HG02623 (cell line): ENCODE measurements around the gene CRLF2.
"Not testable (repeated sequence)": the region's sequence is repeated elsewhere in the genome, so short reads cannot be mapped to it uniquely, and the experiment has no call there.

ENCODE experiments used
- ATAC-seq: cut with Tn5 transposase; IDR thresholded peaks from one replicate; pipeline ENCODE4 v1.9.1; 2021; ENCODE audit warnings: moderate library complexity; ENCODE audit not compliant: unreplicated experiment

Gene CRLF2

GRCh38 chrX:1215123-1215823 lies 2.8 kb upstream of the CRLF2 start:
- no peak for ATAC-seq

GRCh38 chrX:1213971-1214370 lies 1.5 kb upstream of the CRLF2 start:
- ATAC-seq, result no peak

- ATAC-seq, result no peak
Observed at GRCh38 chrX:1210844-1211243, 1.6 kb downstream of the CRLF2 start.

GRCh38 chrX:1207496-1208025 lies 4.9 kb downstream of the CRLF2 start:
- no peak for ATAC-seq

- ATAC-seq, result no peak
Observed at GRCh38 chrX:1205681-1206611, 6.5 kb downstream of the CRLF2 start.

GRCh38 chrX:1202251-1202650 lies 10.2 kb downstream of the CRLF2 start:
- no peak for ATAC-seq

GRCh38 chrX:1196436-1196835 lies 16.0 kb downstream of the CRLF2 start:
- ATAC-seq, result no peak

- ATAC-seq, result not testable (repeated sequence)
Observed at GRCh38 chrX:1192196-1192595, 20.3 kb downstream of the CRLF2 start.

- no peak for ATAC-seq
Observed at GRCh38 chrX:1190596-1191145, 21.8 kb downstream of the CRLF2 start.

- no peak for ATAC-seq
Observed at GRCh38 chrX:1185561-1185960, 26.9 kb downstream of the CRLF2 start.

GRCh38 chrX:1182211-1182610 lies 30.2 kb downstream of the CRLF2 start:
- no peak for ATAC-seq

GRCh38 chrX:1181661-1182060 lies 30.8 kb downstream of the CRLF2 start:
- not testable (repeated sequence) for ATAC-seq

GRCh38 chrX:1181170-1181569 lies 31.3 kb downstream of the CRLF2 start:
- no peak for ATAC-seq

- no peak for ATAC-seq
Observed at GRCh38 chrX:1178580-1179057, 33.8 kb downstream of the CRLF2 start.

- ATAC-seq, result not testable (repeated sequence)
Observed at GRCh38 chrX:1176531-1177320, 35.7 kb downstream of the CRLF2 start.

GRCh38 chrX:1174609-1175545 lies 37.6 kb downstream of the CRLF2 start:
- not testable (repeated sequence) for ATAC-seq

GRCh38 chrX:1173435-1173834 lies 39.0 kb downstream of the CRLF2 start:
- not testable (repeated sequence) for ATAC-seq

- ATAC-seq, result no peak
Observed at GRCh38 chrX:1172496-1172895, 40.0 kb downstream of the CRLF2 start.

GRCh38 chrX:1171915-1172314 lies 40.5 kb downstream of the CRLF2 start:
- not testable (repeated sequence) for ATAC-seq
